Mesenchymal stem cell (in vitro differentiated cells and primary cell): Measurements from ENCODE around the gene ZNF620.

Experiments
- DNase-seq: peaks from one replicate; pipeline ENCODE4 v3.0.0-alpha.2; 2013
- H2AFZ ChIP-seq: one replicate; pipeline ENCODE4 v1.6.1; 2013; ENCODE audit warnings: low read depth, mild to moderate bottlenecking, control low read depth, inconsistent platforms, low read length, moderate library complexity
- H2AK5ac ChIP-seq: 2 replicates; pipeline ENCODE4 v1.6.1; 2013; ENCODE audit warnings: low read length, moderate library complexity, mild to moderate bottlenecking, inconsistent platforms; ENCODE audit not compliant: severe bottlenecking
- H2BK120ac ChIP-seq: one replicate; pipeline ENCODE4 v1.6.1; 2013; ENCODE audit warnings: low read depth, mild to moderate bottlenecking, inconsistent platforms, low read length, moderate library complexity
- H2BK12ac ChIP-seq, 2 experiments: one replicate each; pipeline ENCODE4 v1.6.1; 2013; ENCODE audit warnings: inconsistent platforms in 2 of 2, low read length in 2 of 2, mild to moderate bottlenecking in 2 of 2, moderate library complexity in 2 of 2, control low read depth in 1 of 2
- H2BK15ac ChIP-seq: one replicate; pipeline ENCODE4 v1.6.1; 2013; ENCODE audit warnings: mild to moderate bottlenecking, low read depth, inconsistent platforms; ENCODE audit not compliant: poor library complexity, severe bottlenecking
- H2BK5ac ChIP-seq: 2 replicates; pipeline ENCODE4 v1.6.1; 2013; ENCODE audit warnings: low read depth, mild to moderate bottlenecking, low read length, control low read depth, inconsistent platforms; ENCODE audit not compliant: poor library complexity, severe bottlenecking
- H3K14ac ChIP-seq, 2 experiments: one replicate each; pipeline ENCODE4 v1.6.1; 2013; ENCODE audit warnings: inconsistent platforms in 2 of 2, low read length in 2 of 2, control low read depth in 1 of 2, mild to moderate bottlenecking in 1 of 2, moderate library complexity in 1 of 2
- H3K18ac ChIP-seq, 2 experiments: one replicate each; pipeline ENCODE4 v1.6.1; 2013; ENCODE audit warnings: inconsistent platforms in 2 of 2, low read length in 2 of 2, control low read depth in 1 of 2, low read depth in 1 of 2, mild to moderate bottlenecking in 1 of 2
- H3K23ac ChIP-seq, 2 experiments: one replicate each; pipeline ENCODE4 v1.6.1; 2013; ENCODE audit warnings: inconsistent platforms in 2 of 2, low read length in 2 of 2, mild to moderate bottlenecking in 2 of 2, moderate library complexity in 2 of 2, control low read depth in 1 of 2
- H3K27ac ChIP-seq: 2 replicates; pipeline ENCODE4 v1.5.1; 2013; ENCODE audit warnings: mild to moderate bottlenecking, moderate library complexity, low read length, control low read depth, inconsistent platforms; ENCODE audit not compliant: poor library complexity, severe bottlenecking
- H3K27me3 ChIP-seq, 2 experiments: 2 replicates each; pipeline versions ENCODE4 v1.6.1 to v1.7.0; 2013; ENCODE audit warnings: low read length in 2 of 2, mild to moderate bottlenecking in 2 of 2, moderate library complexity in 2 of 2, control low read depth in 1 of 2, inconsistent platforms in 1 of 2; ENCODE audit not compliant: control insufficient read depth in 1 of 2, insufficient read depth in 1 of 2
- H3K36me3 ChIP-seq, 2 experiments: 2 replicates each; pipeline versions ENCODE4 v1.6.1 to v1.7.0; 2013; ENCODE audit warnings: low read length in 2 of 2, control low read depth in 1 of 2, inconsistent platforms in 1 of 2, low read depth in 1 of 2, mild to moderate bottlenecking in 1 of 2; ENCODE audit not compliant: insufficient read depth in 2 of 2, control insufficient read depth in 1 of 2
- H3K4ac ChIP-seq, 2 experiments: one replicate each; pipeline ENCODE4 v1.6.1; 2013; ENCODE audit warnings: inconsistent platforms in 2 of 2, low read length in 2 of 2, mild to moderate bottlenecking in 2 of 2, moderate library complexity in 2 of 2, control low read depth in 1 of 2, low read depth in 1 of 2
- H3K4me1 ChIP-seq: 2 replicates; pipeline ENCODE4 v1.6.1; 2013; ENCODE audit warnings: low read depth, low read length, control low read depth; ENCODE audit not compliant: control insufficient read depth, insufficient read depth
- H3K4me2 ChIP-seq: 2 replicates; pipeline ENCODE4 v1.6.1; 2013; ENCODE audit warnings: low read length, mild to moderate bottlenecking, inconsistent platforms; ENCODE audit not compliant: poor library complexity, severe bottlenecking
- H3K4me3 ChIP-seq, 2 experiments: 2 replicates each; pipeline versions ENCODE4 v1.5.1 to v1.7.0; 2013; ENCODE audit warnings: low read length in 2 of 2, mild to moderate bottlenecking in 2 of 2, control low read depth in 1 of 2, low read depth in 1 of 2; ENCODE audit not compliant: insufficient read depth in 1 of 2
- H3K79me1 ChIP-seq: replicated peaks from 2 replicates; pipeline ENCODE4 v1.6.1; 2013; ENCODE audit warnings: mild to moderate bottlenecking, control low read depth, low read length, inconsistent platforms; ENCODE audit not compliant: poor library complexity, severe bottlenecking
- H3K9ac ChIP-seq: 2 replicates; pipeline ENCODE4 v1.7.0; 2013; ENCODE audit warnings: mild to moderate bottlenecking, low read length, moderate library complexity
- H3K9me3 ChIP-seq: 2 replicates; pipeline ENCODE4 v1.7.0; 2013; ENCODE audit warnings: mild to moderate bottlenecking, low read length; ENCODE audit not compliant: control insufficient read depth
- H4K8ac ChIP-seq: one replicate; pipeline ENCODE4 v1.6.1; 2013; ENCODE audit warnings: inconsistent platforms, mild to moderate bottlenecking, low read length, moderate library complexity
- H4K91ac ChIP-seq: one replicate; pipeline ENCODE4 v1.6.1; 2013; ENCODE audit warnings: mild to moderate bottlenecking, low read length, inconsistent platforms
- WGBS: methylation state at CpG from one replicate; pipeline ENCODE4 v1.1.7; 2013; ENCODE audit warnings: mixed read lengths; 5-methylcytosine and 5-hydroxymethylcytosine counted together

ZNF620 gene

DNA sequence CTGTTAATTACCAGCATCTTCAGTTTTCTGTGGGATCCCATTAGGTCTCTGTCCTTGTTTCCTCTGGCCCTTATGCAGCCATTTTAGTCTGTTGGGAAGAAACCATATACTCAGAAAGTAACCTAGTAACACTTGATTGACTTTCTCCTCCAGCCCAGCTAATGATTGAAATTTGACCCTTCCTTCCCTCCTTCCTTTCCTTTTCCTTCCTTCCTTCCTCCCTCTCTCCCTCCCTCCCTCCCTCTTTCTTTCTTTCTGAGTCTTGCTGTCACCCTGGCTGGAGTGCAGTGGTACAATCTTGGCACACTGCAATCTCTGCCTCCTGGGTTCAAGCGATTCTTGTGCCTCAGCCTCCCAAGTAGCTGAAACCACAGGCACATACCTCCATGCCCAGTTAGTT is 5.9 kb upstream of the ZNF620 start:
- H3K23ac ChIP-seq, result no peak overlapping the region
- H3K27ac ChIP-seq, result no peak overlapping the region
- no peak overlapping the region for H3K14ac ChIP-seq
- H3K9me3 ChIP-seq, result no peaks in the 10 kb centered on the region
- no peak overlapping the region for H3K4ac ChIP-seq
- H3K79me1 ChIP-seq, result no peaks in the 10 kb centered on the region
- no peak overlapping the region for H2BK12ac ChIP-seq
- no peak overlapping the region for H3K9ac ChIP-seq
- H3K4me3 ChIP-seq, result no peak overlapping the region
- no peak overlapping the region for H2AK5ac ChIP-seq
- H4K91ac ChIP-seq, result no peak overlapping the region
- peaks cover 2% of the 10 kb centered on the region for H3K4me1 ChIP-seq
- H2BK15ac ChIP-seq, result no peak overlapping the region
- DNase-seq, result no peak
- no peak overlapping the region for H3K4me2 ChIP-seq
- no peak overlapping the region for H2BK5ac ChIP-seq
- no peak overlapping the region for H4K8ac ChIP-seq
- no peak overlapping the region for H2BK120ac ChIP-seq
- no peak overlapping the region for H3K18ac ChIP-seq
- no peaks in the 10 kb centered on the region for H3K36me3 ChIP-seq
- H3K27me3 ChIP-seq, result no peaks in the 10 kb centered on the region
- no CpG with 5 or more reads among the region's 1 CpG for WGBS
- no peak overlapping the region for H2AFZ ChIP-seq

DNA sequence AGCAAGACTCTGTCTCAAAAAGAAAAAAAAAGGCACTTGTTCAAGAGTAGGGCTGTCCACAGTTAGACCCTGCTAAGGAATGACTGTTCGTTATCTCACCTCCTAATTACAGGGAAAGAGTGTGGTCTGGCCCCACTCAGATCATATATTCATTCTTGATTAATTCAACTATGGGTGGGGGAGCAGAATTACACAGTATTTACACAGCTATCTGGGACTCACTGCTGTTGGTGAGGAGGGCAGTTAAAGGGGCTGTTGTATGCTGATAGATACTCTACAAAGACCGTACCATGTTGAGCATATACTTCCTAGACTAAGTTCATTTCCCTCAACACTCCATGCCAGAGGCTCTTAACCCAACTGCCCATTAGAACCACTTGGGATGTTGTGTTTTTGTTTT is 3.8 kb upstream of the ZNF620 start:
- no CpG with 5 or more reads among the region's 2 CpGs for WGBS
- no peak overlapping the region for H3K4me2 ChIP-seq
- H3K14ac ChIP-seq, result no peak overlapping the region
- H2AFZ ChIP-seq, result no peak overlapping the region
- no peak overlapping the region for H3K27ac ChIP-seq
- H4K8ac ChIP-seq, result no peak overlapping the region
- H3K9me3 ChIP-seq, result no peaks in the 10 kb centered on the region
- H3K4me1 ChIP-seq, result peaks cover 7% of the 10 kb centered on the region
- H2BK12ac ChIP-seq, result no peak overlapping the region
- no peak overlapping the region for H2BK5ac ChIP-seq
- no peak overlapping the region for H2BK120ac ChIP-seq
- H3K9ac ChIP-seq, result no peak overlapping the region
- no peaks in the 10 kb centered on the region for H3K27me3 ChIP-seq
- no peak overlapping the region for H4K91ac ChIP-seq
- H2BK15ac ChIP-seq, result no peak overlapping the region
- H3K36me3 ChIP-seq, result no peaks in the 10 kb centered on the region
- H3K4me3 ChIP-seq, result no peak overlapping the region
- no peaks in the 10 kb centered on the region for H3K79me1 ChIP-seq
- H3K18ac ChIP-seq, result no peak overlapping the region
- no peak overlapping the region for H2AK5ac ChIP-seq
- H3K23ac ChIP-seq, result no peak overlapping the region
- no peak for DNase-seq
- H3K4ac ChIP-seq, result no peak overlapping the region

DNA sequence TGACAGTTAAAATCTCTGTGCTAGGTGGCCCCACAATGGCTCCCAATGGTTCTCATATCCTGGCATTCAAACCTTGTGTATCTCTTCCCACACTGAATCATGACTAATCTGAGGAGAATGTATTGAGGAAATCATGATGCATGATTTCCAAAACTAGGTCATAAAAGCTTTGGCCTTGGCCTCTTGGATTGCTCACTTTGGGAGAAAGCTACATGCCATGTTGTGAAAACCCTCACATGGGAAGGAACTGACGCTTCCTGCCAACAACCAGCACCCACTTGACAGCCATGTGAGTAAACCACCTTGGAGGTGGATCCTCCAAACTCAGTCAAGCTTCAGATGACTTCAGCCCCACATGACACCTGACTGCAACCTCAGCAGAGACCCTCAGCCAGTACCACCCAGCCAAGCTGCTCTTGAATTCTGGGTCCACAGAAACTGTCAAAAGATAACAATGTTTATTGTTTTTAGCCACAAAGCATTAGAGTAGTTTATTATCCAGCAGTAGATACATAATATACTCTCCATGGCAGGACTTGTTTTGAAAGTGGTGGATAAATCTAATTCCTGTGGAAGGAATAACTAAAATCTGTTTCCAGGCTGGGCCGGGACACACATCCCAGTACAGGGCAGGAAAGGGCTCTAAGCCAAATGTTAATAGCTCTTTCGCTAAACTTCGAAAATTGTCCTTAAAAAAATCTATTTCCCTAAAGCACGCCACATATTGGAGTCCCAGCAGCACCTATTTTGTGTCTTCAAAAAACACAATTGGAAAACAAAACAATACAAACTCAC is 1.0 kb upstream of the ZNF620 start:
- no peak overlapping the region for H3K14ac ChIP-seq
- peaks cover 7% of the 10 kb centered on the region for H3K4me1 ChIP-seq
- H3K27ac ChIP-seq, result peak overlapping the region; percentile 44
- no peak overlapping the region for H3K4me2 ChIP-seq
- H4K91ac ChIP-seq, result no peak overlapping the region
- no peak overlapping the region for H2AK5ac ChIP-seq
- no peaks in the 10 kb centered on the region for H3K9me3 ChIP-seq
- no peak overlapping the region for H2BK15ac ChIP-seq
- H3K36me3 ChIP-seq, result no peaks in the 10 kb centered on the region
- no peak overlapping the region for H3K23ac ChIP-seq
- peak; percentile 97 for DNase-seq
- H2BK120ac ChIP-seq, result no peak overlapping the region
- H3K18ac ChIP-seq, result no peak overlapping the region
- WGBS, result 73% methylated on average over 5 of the region's 5 CpGs
- no peak overlapping the region for H2AFZ ChIP-seq
- H3K27me3 ChIP-seq, result no peaks in the 10 kb centered on the region
- H3K4me3 ChIP-seq, result no peak overlapping the region
- H2BK12ac ChIP-seq, result no peak overlapping the region
- H3K9ac ChIP-seq, result peak overlapping the region; percentile 72
- no peak overlapping the region for H3K4ac ChIP-seq
- H4K8ac ChIP-seq, result peak overlapping the region; percentile 60
- no peaks in the 10 kb centered on the region for H3K79me1 ChIP-seq
- H2BK5ac ChIP-seq, result no peak overlapping the region

DNA sequence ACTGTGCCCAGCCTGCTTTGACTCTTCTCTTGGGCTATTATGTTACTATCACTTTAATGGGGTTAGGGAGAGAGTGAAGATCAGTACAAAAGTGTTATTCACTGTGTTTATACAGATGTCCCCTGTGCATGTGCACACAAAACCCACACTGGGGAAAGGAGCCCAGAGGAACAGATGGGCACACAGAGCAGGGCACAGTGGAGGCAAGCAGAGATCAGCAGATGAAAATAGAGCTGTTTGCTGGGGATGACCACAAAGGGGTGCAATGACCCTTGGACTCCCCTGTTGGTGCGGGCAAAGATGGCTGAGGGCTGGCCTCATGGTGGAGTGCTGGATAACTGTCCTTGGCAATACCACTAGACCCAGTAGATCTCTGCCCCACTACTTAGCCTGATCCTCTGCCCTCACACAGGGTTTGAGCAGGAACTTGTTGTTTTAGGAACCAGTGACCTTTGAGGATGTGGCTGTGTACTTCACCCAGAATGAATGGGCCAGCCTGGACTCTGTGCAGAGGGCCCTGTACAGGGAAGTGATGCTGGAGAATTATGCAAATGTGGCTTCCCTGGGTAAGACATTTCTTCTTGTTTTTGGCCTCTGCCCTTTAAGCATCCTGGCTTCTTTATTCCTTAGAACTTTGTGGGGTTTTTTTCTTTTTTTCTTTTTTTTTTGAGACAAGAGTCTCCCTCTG is 5.3 kb downstream of the ZNF620 start:
- no peak overlapping the region for H2BK5ac ChIP-seq
- H2AK5ac ChIP-seq, result no peak overlapping the region
- no peak overlapping the region for H3K27ac ChIP-seq
- H3K18ac ChIP-seq, result no peak overlapping the region
- no peak overlapping the region for H3K4me2 ChIP-seq
- H3K4ac ChIP-seq, result no peak overlapping the region
- H3K27me3 ChIP-seq, result no peaks in the 10 kb centered on the region
- H2AFZ ChIP-seq, result no peak overlapping the region
- no peak overlapping the region for H2BK12ac ChIP-seq
- no peak overlapping the region for H2BK15ac ChIP-seq
- H3K9me3 ChIP-seq, result no peaks in the 10 kb centered on the region
- no CpG with 5 or more reads among the region's 1 CpG for WGBS
- H2BK120ac ChIP-seq, result no peak overlapping the region
- H3K9ac ChIP-seq, result no peak overlapping the region
- no peak overlapping the region for H3K23ac ChIP-seq
- H3K4me3 ChIP-seq, result no peak overlapping the region
- H3K79me1 ChIP-seq, result no peaks in the 10 kb centered on the region
- peak overlapping the region; percentile 7 for H4K8ac ChIP-seq
- H3K4me1 ChIP-seq, result no peaks in the 10 kb centered on the region
- no peak overlapping the region for H4K91ac ChIP-seq
- no peak for DNase-seq
- peaks cover 0 to 18% of the 10 kb centered on the region in 2 experiments for H3K36me3 ChIP-seq
- H3K14ac ChIP-seq, result no peak overlapping the region
